K562 (cell line): ENCODE measurements around the gene RFX7. TPM values are rescaled to one million over a fixed set of nuclear protein-coding genes. Genes with fewer than 3 reads are reported as not detected.

Experiments used
- ATAC-seq: fragments of 200-7000 bp; cut with Tn5 transposase; 3 replicates; pipeline ENCODE4 v1.9.1; 2020; ENCODE audit warnings: moderate library complexity
- BruUV-seq: library from RNA; stranded (reverse); fragments of 400-500 nt; replicated peaks from 2 replicates; lab custom pipeline; 2021; lab: Mats Ljungman, UMichigan
- CTCF ChIA-PET: fragments of 300-600 bp; formaldehyde crosslinking; extraction: SDS; loops from one replicate; lab custom pipeline; 2021; ENCODE audit warnings: low intra/inter-chr PET ratio; lab: Yijun Ruan, JAX
- POLR2A ChIA-PET: fragments of 300-600, 350-650 bp; sonication (Branson Sonifier 250); formaldehyde crosslinking; extraction: SDS; loops from one replicate; lab custom pipeline; 2021; ENCODE audit warnings: antibody characterized with exemption, inconsistent platforms; lab: Yijun Ruan, JAX
- DNase-seq, 4 experiments: peaks; one replicate each; pipeline versions ENCODE4 v3.0.0 to v3.0.0-alpha.2; 2011 to 2018; ENCODE audit warnings: low spot score in 3 of 4, mixed read lengths in 3 of 4; ENCODE audit errors: extremely low read depth in 1 of 4
- FAIRE-seq: peaks from 2 replicates; lab custom pipeline; 2011; peaks lifted over from hg19 to GRCh38; lab: Jason Lieb, UNC
- H2AFZ ChIP-seq: 2 replicates; pipeline ENCODE4 v1.6.0; 2011; ENCODE audit warnings: low read depth, low read length, control low read depth, inconsistent platforms
- H3K27ac ChIP-seq: fragments of 200-600 bp; 3 replicates; pipeline ENCODE4 v1.8.0; 2011; ENCODE audit warnings: low read depth, mild to moderate bottlenecking, control low read depth, inconsistent platforms, low read length, moderate library complexity, mixed read lengths; ENCODE audit errors: extremely low read depth
- H3K27me3 ChIP-seq, 2 experiments: fragments of 300-600 bp in 1 of 2; 2 replicates in 1 of 2; 3 replicates in 1 of 2; pipeline versions ENCODE4 v1.6.0 to v1.8.0; 2011; ENCODE audit warnings: inconsistent platforms in 2 of 2, low read length in 2 of 2, mild to moderate bottlenecking in 1 of 2, mixed read lengths in 1 of 2, moderate library complexity in 1 of 2; ENCODE audit not compliant: control insufficient read depth in 2 of 2, insufficient read depth in 2 of 2
- H3K36me3 ChIP-seq: fragments of 300-600 bp; 3 replicates; pipeline ENCODE4 v1.8.0; 2011; ENCODE audit warnings: mild to moderate bottlenecking, low read length, inconsistent platforms; ENCODE audit not compliant: control insufficient read depth, insufficient read depth
- H3K4me1 ChIP-seq, 2 experiments: fragments of 200-600 bp in 1 of 2; replicated peaks in 1 of 2; 2 replicates in 1 of 2; 3 replicates in 1 of 2; pipeline versions ENCODE4 v1.5.1 to v1.8.0; 2011; ENCODE audit warnings: inconsistent platforms in 2 of 2, low read length in 2 of 2, mild to moderate bottlenecking in 1 of 2, mixed read lengths in 1 of 2, moderate library complexity in 1 of 2; ENCODE audit not compliant: control insufficient read depth in 2 of 2, insufficient read depth in 2 of 2
- H3K4me2 ChIP-seq: 2 replicates; pipeline ENCODE4 v1.6.1; 2011; ENCODE audit warnings: low read length, control low read depth, inconsistent platforms, mixed read lengths; ENCODE audit not compliant: insufficient read depth
- H3K4me3 ChIP-seq: fragments of 200-600 bp; sonication (generic), shearing (Covaris generic); 2 replicates; pipeline ENCODE4 v1.5.1; 2016; ENCODE audit warnings: control low read depth, inconsistent platforms
- H3K79me2 ChIP-seq: fragments of 200-600 bp; 3 replicates; pipeline ENCODE4 v1.8.0; 2011; ENCODE audit warnings: low read length, inconsistent platforms; ENCODE audit not compliant: control insufficient read depth, insufficient read depth
- H3K9ac ChIP-seq, 2 experiments: 2 replicates each; pipeline versions ENCODE4 v1.6.0 to v1.6.1; 2011; ENCODE audit warnings: low read depth in 2 of 2, low read length in 2 of 2, control low read depth in 1 of 2, inconsistent platforms in 1 of 2, mild to moderate bottlenecking in 1 of 2, mixed read lengths in 1 of 2; ENCODE audit not compliant: insufficient read depth in 1 of 2
- H3K9me1 ChIP-seq: one replicate; pipeline ENCODE4 v1.6.0; 2011; ENCODE audit warnings: inconsistent platforms, mild to moderate bottlenecking, low read length, moderate library complexity; ENCODE audit not compliant: control insufficient read depth, insufficient read depth
- H3K9me3 ChIP-seq: replicated peaks from 2 replicates; pipeline ENCODE4 v1.5.1; 2011; ENCODE audit warnings: low read depth, low read length, inconsistent platforms; ENCODE audit not compliant: control insufficient read depth, insufficient read depth
- H4K20me1 ChIP-seq: replicated peaks from 2 replicates; pipeline ENCODE4 v1.6.1; 2011; ENCODE audit warnings: low read length, inconsistent platforms, mixed read lengths; ENCODE audit not compliant: control insufficient read depth, insufficient read depth
- BCL6 ChIP-seq: fragments of 250-450 bp; sonication (Bioruptor Pico); IDR thresholded peaks from 2 replicates; pipeline ENCODE4 v1.4.0; 2020
- DIDO1 ChIP-seq: fragments of 450-650 bp; IDR thresholded peaks from 2 replicates; pipeline ENCODE4 v1.6.1; 2016; ENCODE audit warnings: low read depth, missing biosample characterization, missing genetic modification characterization
- KDM2B ChIP-seq: fragments of 250-450 bp; sonication (Bioruptor Pico); IDR thresholded peaks from 2 replicates; pipeline ENCODE4 v1.8.0; 2021; ENCODE audit warnings: mild to moderate bottlenecking, moderate library complexity
- NFE2L1 ChIP-seq: fragments of 450-650 bp; IDR thresholded peaks from 2 replicates; pipeline ENCODE4 v1.6.1; 2016; ENCODE audit warnings: missing genetic modification characterization, low read depth, mild to moderate bottlenecking, missing compliant biosample characterization, moderate library complexity, borderline replicate concordance
- SMARCA4 ChIP-seq: fragments of 450-650 bp; IDR thresholded peaks from 2 replicates; pipeline ENCODE4 v1.6.1; 2016
- ZKSCAN3 ChIP-seq: fragments of 250-450 bp; sonication (Bioruptor Pico); IDR thresholded peaks from 2 replicates; pipeline ENCODE4 v1.4.0; 2020
- ZNF766 ChIP-seq: fragments of 200-800 bp; sonication (Bioruptor generic); conservative IDR thresholded peaks from 2 replicates; pipeline ENCODE4 v1.6.1; 2016; ENCODE audit warnings: missing genetic modification characterization, missing compliant biosample characterization
- WGBS: fragments of 100-300 bp; shearing (Covaris generic); methylation state at CpG from one replicate; pipeline ENCODE4 v1.1.6; 2016; ENCODE audit warnings: low coverage, mixed read lengths; ENCODE audit not compliant: insufficient coverage; ENCODE audit errors: missing lambda C conversion rate; 5-methylcytosine and 5-hydroxymethylcytosine counted together
- in situ Hi-C: fragments of 300-500 bp; cut with MboI; formaldehyde crosslinking; loops from 4 replicates; pipeline ENCODE4 v1.15.0; 2018; ENCODE audit warnings: inconsistent platforms, mixed read lengths
- intact Hi-C: fragments of 100-400 bp; cut with micrococcal nuclease; formaldehyde crosslinking; loops from 2 replicates; pipeline ENCODE4 v1.14.2; 2022
- polyA plus RNA-seq, 8 experiments: library from polyadenylated mRNA; depleted of rRNA in 4 of 8; stranded (reverse) in 5 of 8; unstranded in 3 of 8; fragments of >200 nt; fragmentation: Nextera tagmentation in 2 of 8; fragmentation: Illumina TruSeq in 1 of 8; extraction: Ambion mirVana in 2 of 8; extraction: Trizol in 1 of 8; gene quantifications; 2 replicates each; pipeline versions ENCODE4 v1.2.1 to v1.2.3, GENCODE V29; 2011 to 2014; ENCODE audit warnings: inconsistent platforms in 1 of 8, missing spikeins in 1 of 8
- total RNA-seq, 7 experiments: library from RNA; depleted of rRNA in 6 of 7; stranded (reverse); fragments of >200 nt in 6 of 7; fragmentation: Illumina TruSeq in 2 of 7; extraction: Trizol in 2 of 7; gene quantifications; 2 replicates each; pipeline versions ENCODE4 v1.2.1 to v1.2.3, GENCODE V29; 2011 to 2021; ENCODE audit warnings: low replicate concordance in 1 of 7
- TF ChIP-seq, protein P1 (sequence below): fragments of 250-450 bp; sonication (Bioruptor Pico); IDR thresholded peaks from 2 replicates; pipeline ENCODE4 v1.8.0; 2021; ENCODE audit warnings: mild to moderate bottlenecking, moderate library complexity
- TF ChIP-seq, protein P2 (sequence below): fragments of 250-450 bp; sonication (Bioruptor Pico); IDR thresholded peaks from 2 replicates; pipeline ENCODE4 v1.5.0; 2021

The RFX7 gene
- total and polyA plus RNA-seq, 9 of the 15 experiments (the other 6 are each of a cell fraction or from before 2014, with no cell fraction given): 2.4 to 17.9 (median 6.3) TPM

DNA sequence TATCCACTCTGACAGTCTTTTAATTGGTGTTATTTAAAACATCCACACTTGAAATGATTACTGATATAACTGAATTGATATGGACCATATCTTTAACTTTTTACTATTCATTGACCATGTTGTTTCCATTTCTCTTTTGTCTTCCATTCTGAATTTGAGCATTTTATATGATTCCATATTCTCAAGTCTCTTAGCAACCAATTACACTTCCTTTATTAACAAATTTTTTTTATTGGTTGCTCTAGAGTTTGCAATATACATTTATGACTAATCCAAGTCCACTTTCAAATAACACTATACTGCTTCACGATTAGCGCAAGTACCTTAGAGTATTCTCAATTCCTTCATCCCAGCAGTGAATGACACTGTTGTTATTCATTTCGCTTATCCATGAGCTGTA, 16.4 kb downstream of the RFX7 start:
- intact Hi-C loops: no loop called here
- Histone ChIP-seq H3K36me3 (peaks cover 22% of the 10 kb centered on the region; the same call in 2 of the 3 replicates), H3K27me3 (no peaks in the 10 kb centered on the region), H4K20me1 (no peaks in the 10 kb centered on the region), H3K4me1 (no peaks in the 10 kb centered on the region), H3K9me3 (peaks cover 12% of the 10 kb centered on the region), H3K9me1 (no peaks in the 10 kb centered on the region), H3K9ac (no peak overlapping the region), H2AFZ (no peak overlapping the region), H3K4me2 (no peak overlapping the region), H3K27ac (no peak overlapping the region), H3K4me3 (no peak overlapping the region), H3K79me2 (peaks cover 42% of the 10 kb centered on the region)
- ChIA-PET CTCF (no interaction called here), POLR2A (no interaction called here)
- TF ChIP-seq SMARCA4: no peak
- no peak for TF ChIP-seq NFE2L1 (tag)
- TF ChIP-seq KDM2B (CRISPR knock-in tag): no peak
- TF ChIP-seq, protein P1, sequence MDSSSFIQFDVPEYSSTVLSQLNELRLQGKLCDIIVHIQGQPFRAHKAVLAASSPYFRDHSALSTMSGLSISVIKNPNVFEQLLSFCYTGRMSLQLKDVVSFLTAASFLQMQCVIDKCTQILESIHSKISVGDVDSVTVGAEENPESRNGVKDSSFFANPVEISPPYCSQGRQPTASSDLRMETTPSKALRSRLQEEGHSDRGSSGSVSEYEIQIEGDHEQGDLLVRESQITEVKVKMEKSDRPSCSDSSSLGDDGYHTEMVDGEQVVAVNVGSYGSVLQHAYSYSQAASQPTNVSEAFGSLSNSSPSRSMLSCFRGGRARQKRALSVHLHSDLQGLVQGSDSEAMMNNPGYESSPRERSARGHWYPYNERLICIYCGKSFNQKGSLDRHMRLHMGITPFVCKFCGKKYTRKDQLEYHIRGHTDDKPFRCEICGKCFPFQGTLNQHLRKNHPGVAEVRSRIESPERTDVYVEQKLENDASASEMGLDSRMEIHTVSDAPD (CRISPR knock-in tag): no peak
- DNase-seq (no peak), FAIRE-seq (no peak), ATAC-seq (no peak)
- 72% methylated on average over 3 of the region's 3 CpGs for WGBS
- no TSS peak for BruUV-seq
- in situ Hi-C loops: no loop called here

DNA sequence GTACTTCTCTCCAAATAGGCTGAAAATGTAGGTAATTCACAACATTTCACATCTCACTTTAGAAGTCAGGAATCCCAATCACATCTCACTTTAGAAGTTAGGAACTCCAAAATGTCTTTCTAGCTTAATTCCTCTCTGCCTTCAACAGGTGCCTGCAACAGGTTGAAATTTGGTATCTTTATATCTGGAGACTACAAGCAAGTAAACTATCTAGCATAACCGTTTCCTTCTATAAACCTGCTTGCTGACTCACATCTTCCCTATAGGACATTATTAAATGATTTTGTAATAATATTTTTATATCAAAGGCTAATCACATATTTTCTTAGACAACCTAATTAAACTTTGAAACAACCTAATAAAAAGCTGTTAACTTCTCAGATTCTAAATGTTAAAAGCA, 18.2 kb downstream of the RFX7 start:
- intact Hi-C loops (no loop called here), in situ Hi-C loops (no loop called here)
- no peak overlapping the region for H2AFZ ChIP-seq
- no TSS peak for BruUV-seq
- TF ChIP-seq ZNF766 (CRISPR knock-in tag): no peak
- TF ChIP-seq, protein P2, sequence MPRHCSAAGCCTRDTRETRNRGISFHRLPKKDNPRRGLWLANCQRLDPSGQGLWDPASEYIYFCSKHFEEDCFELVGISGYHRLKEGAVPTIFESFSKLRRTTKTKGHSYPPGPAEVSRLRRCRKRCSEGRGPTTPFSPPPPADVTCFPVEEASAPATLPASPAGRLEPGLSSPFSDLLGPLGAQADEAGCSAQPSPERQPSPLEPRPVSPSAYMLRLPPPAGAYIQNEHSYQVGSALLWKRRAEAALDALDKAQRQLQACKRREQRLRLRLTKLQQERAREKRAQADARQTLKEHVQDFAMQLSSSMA (CRISPR knock-in tag): no peak
- TF ChIP-seq DIDO1 (tag): no peak
- TF ChIP-seq ZKSCAN3: no peak
- no peak for TF ChIP-seq BCL6 (CRISPR knock-in tag)
- no peak overlapping the region for H3K9ac ChIP-seq
- H3K27ac ChIP-seq: no peak overlapping the region
- DNase-seq (no peak), ATAC-seq (no peak), FAIRE-seq (no peak)
- H3K79me2 ChIP-seq: peaks cover 36% of the 10 kb centered on the region
- no peaks in the 10 kb centered on the region for H3K27me3 ChIP-seq
- no peaks in the 10 kb centered on the region for H3K9me1 ChIP-seq
- peaks cover 5% of the 10 kb centered on the region for H3K9me3 ChIP-seq
- no peak overlapping the region for H3K4me3 ChIP-seq
- no peaks in the 10 kb centered on the region for H3K4me1 ChIP-seq
- ChIA-PET POLR2A (no interaction called here), CTCF (no interaction called here)
- H4K20me1 ChIP-seq: no peaks in the 10 kb centered on the region
- peaks cover 14% of the 10 kb centered on the region; the same call in 2 of the 3 replicates for H3K36me3 ChIP-seq
- 86% methylated on average over 1 of the region's 1 CpG for WGBS
- no peak overlapping the region for H3K4me2 ChIP-seq
